HUDEP-2 (cell line): ENCODE measurements around the gene NR0B2.
"Not testable (repeated sequence)": the region's sequence is repeated elsewhere in the genome, so short reads cannot be mapped to it uniquely, and the experiment has no call there.

Experiments used
- DNase-seq, 76 experiments: peaks; one replicate each; lab custom pipeline; 2025; ENCODE audit not compliant: unreplicated experiment in 76 of 76; lab: John Stamatoyannopoulos, UW

NR0B2 gene, protein sequence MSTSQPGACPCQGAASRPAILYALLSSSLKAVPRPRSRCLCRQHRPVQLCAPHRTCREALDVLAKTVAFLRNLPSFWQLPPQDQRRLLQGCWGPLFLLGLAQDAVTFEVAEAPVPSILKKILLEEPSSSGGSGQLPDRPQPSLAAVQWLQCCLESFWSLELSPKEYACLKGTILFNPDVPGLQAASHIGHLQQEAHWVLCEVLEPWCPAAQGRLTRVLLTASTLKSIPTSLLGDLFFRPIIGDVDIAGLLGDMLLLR

DNA sequence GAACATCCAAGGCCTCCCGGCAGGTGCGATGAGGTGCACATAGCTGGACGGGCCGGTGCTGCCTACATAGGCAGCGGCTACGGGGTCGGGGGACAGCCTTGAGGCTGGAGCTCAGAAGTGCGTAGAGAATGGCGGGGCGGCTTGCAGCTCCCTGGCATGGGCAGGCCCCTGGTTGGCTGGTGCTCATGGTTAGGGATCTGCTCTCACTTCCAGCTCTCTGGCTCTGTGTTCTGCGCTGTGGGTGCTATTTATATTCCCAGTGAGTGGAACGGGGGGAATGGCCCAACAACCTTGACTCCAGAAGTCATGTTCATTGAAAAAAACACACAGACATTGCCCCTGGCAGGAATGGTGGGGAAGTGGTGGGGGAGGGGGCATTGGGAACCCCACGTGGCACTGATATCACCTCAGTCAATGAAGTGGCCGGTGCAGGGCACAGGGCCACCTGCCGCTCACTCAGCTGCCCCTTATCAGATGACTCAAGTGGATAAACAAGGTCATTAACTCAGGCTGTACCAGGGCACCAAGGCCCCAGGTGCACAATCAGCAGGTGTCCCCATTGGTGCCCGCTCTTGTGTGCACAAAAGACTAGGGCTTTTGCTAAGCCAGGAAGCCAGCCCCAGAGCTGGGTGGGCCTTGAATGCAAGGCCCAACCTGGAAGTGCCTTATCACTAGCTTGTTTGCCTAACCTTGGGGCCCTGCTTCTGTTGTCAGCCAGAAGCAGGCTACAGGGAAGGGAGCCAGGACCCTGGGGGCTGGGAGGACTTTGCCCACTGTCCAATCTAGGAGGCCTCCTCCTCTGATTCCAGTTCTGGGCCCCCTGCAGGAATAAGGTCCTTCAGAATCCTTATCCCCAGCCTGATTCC is at the start of gene NR0B2:
Gene NR0B2, minus strand, starts transcription at position 222 of the 866 bp plus-strand sequence. Its CDS starts 35 bp downstream, at position 187.
- DNase-seq = peak in 68 of 76 experiments; percentile 10 to 80 (median 58)

DNA sequence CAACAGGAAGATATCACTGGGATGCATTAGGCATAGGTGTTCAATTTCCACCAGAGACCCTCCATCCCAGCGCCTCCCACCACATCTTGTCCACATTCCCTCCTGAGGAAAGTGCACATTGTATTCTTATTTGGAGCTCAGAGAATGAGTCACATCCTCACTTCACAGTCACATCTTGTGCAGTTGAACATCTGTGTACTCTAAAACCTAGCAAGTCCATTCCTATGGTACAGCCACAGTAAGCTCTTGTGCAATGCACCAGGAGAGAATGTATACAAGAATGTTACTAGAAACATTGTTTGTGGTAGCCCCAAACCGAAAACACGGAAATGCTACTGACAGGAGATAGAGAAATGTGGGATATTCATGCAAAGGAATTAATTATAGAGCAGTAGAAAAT is 48.1 kb upstream of the NR0B2 start:
- no peak for DNase-seq

DNA sequence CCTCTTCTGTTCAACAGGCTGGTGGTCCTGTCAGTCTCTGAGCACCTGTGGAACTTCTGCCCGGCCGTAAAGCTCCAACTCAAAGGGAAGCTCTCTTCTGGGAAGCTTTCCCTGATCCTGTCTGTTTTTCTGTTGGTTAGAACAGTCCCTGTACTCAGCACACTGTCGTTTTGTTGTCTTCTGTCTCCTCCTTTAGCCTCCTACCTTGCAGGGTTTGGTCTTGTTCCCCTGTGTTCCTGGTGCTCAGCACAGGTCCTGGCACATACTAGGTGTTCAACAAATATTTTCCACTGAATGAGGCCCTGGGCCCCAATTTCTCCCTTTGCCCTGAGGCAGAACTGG is 46.8 kb upstream of the NR0B2 start:
- DNase-seq = no peak

DNA sequence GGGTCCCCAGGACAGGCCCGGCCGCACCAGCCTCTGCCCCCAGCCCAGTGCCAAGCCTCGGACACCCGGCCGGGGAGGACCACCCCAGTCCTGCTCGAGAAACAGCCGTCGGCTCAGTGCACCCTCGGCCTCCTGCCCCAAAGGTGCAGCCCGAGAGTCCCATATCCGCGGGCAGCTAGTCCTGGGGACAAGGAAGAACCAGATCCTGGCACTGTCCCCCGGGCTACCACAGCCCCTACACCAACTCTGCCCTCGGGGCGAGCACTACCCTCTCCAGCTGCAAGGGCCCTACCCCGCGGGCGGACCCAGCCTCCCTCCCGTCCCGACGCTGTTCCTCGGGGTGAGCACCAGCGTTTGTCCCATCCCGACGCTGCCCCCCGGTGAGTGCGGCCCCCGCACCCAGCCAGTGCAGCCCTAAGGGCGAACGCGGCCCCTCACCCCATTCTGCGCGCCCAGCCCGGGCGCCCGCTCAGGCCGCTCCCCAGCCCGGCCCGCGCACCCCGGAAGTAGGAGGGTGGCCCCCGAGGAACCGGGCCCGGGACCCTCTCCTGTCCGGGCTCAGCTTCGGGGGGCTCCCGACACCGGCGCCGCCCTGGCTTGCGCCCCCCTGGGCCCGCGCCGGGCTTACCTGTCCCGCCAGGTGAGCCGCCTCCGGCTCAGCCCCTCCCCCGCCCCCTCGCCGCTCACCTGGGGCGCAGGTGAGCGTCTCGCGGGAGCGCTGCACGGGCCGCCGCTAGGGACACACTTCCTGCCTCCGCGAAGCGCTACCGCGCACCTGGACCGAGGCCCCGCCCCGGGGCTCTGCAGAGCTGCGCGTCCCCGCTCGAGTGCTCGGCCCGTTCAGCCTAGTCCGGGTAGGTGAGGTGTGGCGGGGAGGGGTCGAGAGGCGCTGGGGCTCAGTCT is 46.2 kb upstream of the NR0B2 start, which contains the start of gene KDF1:
Gene KDF1, minus strand, starts transcription at position 747 of the 903 bp plus-strand sequence. CDS start 8,088 bp downstream, outside the sequence.
- DNase-seq = no peak

DNA sequence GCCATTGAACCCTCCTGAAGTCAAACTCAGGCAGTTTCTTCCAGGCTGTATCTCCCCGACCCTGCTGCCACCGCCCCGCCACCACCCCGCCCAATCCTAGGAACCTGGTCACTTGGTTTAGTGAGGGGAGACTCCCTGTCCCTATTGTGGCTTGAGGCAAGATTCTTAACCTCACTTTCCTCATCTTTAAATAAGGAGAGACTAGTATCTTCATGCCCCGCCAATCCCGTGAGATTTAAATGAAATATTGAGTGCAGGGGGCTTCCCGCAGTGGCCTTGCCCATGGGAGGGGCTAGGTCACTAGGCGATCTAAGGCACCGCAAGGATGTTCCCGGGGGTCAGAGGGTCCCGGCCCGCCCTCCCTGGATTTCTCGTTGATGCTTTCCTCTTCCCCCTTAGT is 45.5 kb upstream of the NR0B2 start:
- no peak for DNase-seq

DNA sequence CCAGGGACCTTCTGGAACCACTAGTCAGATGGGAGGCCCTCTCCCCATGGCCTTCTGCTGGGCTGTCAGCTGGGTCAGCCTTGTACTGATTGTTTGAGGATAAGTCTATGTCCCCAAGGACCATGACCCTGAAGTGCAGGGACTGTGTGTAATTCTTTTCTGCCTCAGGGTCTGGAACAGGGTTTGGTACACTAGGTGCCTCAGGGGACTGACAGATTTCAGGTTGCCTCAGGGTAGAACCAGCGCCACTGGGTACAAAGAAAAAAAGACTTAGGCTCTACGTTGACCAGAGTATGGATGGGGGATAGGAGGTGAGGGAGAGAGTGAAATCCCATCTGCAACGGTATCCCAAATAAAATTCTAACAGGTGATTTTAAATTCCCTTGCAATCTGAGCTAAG is 43.5 kb upstream of the NR0B2 start:
- no peak for DNase-seq

DNA sequence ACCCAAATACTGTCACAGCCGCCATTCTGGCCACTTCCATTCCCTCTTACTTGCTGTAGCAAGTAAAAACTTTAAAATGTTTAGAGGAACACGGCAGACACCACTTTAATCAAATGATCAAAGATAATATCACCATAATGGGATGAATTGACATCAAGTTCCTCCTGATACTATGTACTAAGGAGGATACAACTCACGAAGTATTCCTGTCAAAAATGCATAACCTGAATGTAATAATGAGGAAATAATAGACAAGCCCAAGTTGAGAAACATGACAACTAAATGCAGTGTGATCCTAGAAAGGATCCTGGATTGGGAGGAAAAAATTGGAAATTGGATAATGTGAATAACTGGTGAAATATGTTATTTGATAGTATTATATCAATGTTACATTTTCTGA is 42.5 kb upstream of the NR0B2 start:
- no peak for DNase-seq

DNA sequence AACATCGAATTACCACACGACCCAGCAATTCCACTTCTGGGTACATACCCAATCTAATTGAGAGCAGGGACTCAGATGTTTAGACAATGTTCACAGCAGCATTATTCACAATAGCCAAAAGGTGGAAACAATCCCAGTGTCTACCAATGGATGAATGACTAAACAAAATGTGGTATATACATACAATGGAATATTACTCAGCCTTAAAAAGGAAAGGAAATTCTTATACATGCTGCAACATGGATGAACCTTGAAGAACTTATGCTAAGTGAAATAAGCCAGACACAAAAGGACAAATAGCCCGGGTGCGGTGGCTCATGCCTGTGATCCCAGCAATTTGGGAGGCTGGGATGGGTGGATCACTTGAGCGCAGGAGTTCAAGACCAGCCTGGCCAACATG is 39.6 kb upstream of the NR0B2 start:
- DNase-seq = no peak

DNA sequence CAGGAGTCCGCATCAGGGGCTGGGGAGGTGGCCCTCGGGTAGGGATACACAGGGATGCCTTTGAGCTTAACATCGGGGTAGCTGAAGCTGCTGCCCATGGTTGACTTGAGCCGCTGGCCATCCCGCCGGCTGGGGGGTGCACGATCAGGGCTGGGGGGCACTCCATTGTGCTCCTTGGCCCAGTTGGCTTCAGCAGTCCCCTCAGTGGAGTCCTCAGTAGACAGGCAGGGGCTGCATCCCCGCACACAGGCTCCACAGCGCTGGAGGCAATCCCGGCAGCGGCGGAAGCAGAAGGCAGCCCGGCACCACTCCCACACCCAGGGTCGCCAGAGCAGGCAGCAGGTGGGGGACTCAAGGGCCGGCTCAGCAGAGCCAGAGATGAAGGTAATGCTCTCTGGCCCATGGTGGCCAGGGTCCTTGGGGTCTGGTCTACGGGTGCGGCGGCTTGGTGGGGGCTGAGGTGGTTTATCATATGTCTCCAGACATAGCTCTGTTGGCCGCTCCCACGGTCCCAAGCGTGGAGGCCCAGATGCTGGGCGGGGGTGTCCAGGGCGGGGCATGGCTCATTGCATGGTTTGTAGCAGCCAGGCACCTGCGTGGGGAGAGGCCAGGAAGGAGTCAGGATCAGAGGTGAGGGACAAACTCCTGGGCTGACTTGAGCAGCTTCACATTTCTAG is 38.2 kb upstream of the NR0B2 start:
- DNase-seq = peak in 20 of 76 experiments; percentile 5 to 37 (median 16)

DNA sequence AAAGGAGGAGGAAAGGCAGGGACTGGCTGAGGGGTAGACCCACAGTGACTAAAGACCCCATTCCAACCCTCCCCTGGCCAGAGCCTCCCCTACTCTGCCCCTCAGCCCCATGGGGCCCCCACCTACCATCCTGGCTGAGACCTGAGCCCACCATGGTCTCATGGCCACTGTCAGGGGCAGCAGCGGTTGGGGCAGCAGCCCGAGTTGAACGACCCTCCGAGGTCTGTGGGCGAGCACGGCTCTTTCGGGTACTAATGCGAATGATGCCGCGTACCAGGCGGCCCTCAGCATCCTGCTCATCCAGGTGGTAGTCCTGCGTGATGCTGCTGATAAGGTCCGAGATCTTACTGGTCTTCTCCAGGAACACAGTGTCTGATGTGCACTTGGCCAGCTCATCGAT is 37.4 kb upstream of the NR0B2 start:
- no peak for DNase-seq

DNA sequence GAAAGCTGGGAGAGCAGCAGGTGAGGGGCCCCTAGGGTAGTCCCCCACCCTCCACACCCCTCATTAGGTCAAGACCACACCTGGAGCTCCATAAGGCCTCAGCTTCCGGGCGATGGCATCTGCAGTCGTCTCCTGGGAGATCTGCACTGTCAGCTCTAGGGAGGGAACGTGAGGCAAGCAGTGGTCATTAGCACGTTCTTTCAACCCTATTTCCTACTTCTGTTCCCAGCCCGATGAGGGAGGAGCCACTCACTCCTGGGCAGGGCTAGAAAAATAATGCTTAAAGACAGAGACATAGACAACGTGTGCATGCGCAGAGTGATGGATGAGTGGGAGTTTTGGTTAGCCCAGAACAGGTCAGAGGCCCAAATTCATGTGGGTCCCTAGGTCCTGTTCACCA is 36.8 kb upstream of the NR0B2 start:
- no peak for DNase-seq

DNA sequence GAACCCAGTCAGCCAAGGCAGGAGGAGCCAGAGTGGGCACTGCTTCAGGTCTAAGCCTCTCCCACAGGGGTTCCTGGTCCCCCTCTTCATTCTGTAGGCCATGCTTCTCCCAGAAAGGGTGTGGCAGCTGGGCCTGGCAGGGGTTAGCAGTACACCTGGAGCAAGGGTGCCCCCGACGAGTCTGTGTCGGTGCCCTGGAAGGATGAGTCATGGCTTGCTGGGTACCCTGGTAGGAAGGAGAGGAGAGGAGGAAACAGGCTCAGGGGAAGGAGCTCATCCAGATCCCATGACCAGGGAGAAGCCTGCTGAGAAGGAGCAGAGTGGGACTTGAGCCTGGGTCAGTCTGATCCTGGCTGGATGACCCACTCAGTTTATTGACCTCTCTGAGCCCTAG is 36.1 kb upstream of the NR0B2 start:
- peak in 1 of 76 experiments; percentile 6 for DNase-seq

DNA sequence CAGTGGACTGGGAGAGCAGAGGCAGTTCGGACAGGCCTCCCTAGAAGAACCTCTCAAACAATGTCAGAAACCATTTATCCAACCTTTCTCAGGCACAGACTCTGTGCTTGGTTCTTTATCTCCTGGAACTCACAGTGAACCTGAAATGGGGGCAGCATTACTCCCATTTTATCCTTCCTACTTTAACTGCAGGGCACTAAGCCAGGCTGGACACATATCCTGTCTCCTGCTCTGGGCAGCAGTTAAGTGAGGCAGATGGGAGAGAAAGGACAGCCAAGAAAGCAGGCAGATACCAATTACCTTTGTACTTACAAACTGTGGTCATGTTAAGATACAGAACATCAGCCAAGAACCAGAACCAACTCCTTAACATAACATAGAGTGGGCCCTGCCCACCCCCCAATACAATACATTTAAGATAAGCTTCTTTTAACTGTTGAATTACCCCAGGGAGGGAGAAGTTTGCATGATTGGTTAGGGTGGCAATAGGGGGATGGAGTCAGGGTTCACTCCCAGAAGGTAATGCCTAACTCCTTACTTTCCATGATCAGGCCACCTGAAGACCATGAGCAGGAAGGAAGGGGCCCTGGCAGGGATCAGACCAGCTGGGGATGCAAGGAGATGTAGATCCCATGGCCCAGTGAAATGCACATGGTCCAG is 35.6 kb upstream of the NR0B2 start:
- DNase-seq = no peak

DNA sequence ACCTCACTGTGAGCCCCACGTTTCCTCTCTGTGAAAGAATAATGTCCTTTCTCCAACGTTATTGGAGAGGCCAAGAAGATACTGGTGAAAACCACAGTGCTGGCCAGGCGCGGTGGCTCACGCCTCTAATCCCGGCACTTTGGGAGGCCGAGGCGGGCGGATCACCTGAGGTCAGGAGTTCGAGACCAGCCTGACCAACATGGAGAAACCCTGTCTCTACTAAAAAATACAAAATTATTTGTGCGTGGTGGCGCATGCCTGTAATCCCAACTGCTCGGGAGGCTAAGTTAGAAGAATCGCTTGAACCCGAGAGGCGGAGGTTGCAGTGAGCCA is 34.9 kb upstream of the NR0B2 start:
- DNase-seq = not testable (repeated sequence)

DNA sequence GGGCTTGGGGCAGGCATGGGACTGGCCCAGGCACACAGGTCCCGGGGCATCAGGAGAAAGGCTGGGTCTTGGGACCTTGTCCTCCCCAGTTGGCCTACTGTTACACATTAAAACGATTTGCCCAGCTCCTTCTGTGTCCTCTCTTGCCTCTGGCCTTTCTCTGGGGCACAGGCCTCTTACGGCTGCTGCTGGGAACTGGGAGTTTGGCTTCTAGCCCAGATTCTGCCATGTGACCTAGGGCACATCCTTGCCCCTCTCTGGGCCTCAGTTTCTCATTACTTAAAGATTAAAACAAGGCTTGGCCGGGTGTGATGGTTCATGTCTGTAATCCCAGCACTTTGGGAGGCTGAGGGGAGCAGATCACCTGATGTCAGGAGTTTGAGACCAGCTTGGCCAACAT is 32.5 kb upstream of the NR0B2 start:
- DNase-seq = no peak

DNA sequence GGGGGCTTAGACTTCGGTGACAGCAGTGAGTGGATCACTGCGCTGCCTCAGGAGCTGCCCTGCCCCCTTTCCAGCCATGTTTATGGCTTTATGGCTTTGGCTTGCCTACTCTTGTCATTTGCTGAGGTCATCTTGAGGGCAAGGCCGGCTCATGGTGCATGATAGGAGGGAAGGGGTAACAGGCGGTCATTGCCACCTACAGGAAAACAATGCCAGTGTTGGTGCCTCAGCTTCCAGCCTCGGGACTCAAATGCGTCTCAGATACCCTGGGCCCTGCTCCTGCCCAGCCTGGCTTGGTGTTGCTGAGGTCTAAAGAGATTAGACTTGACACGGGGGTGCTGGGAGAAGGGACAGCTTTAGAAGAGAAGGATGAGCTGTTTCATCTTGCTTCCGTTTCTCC is 32.0 kb upstream of the NR0B2 start:
- no peak for DNase-seq

DNA sequence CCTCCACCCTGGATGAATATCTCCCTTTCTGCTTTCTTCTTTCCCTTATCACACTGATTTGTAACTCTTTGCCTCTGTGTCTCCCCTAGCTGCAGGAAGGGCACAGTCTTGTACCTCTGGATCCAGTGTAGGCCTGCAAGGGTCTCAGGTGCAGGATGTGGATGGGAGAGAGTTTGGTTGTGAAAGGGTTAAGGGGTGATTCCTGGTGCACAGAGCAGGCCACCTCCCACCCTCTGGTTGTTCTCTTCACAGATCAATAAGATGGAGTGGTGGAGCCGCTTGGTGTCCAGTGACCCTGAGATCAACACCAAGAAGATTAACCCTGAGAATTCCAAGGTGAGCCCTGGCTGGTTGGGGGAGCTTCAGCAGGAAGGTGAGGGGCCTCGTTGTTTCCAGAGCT is 31.4 kb upstream of the NR0B2 start:
- DNase-seq = no peak

DNA sequence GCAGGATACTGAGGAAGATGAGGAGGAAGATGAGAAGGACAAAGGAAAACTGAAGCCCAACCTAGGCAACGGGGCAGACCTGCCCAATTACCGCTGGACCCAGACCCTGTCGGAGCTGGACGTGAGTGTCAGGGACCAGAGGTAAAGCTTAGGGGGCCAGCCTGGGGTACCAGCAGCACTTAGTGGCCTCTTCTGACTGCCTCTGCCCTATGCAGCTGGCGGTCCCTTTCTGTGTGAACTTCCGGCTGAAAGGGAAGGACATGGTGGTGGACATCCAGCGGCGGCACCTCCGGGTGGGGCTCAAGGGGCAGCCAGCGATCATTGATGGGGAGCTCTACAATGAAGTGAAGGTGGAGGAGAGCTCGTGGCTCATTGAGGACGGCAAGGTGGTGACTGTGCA is 28.9 kb upstream of the NR0B2 start:
- no peak for DNase-seq

DNA sequence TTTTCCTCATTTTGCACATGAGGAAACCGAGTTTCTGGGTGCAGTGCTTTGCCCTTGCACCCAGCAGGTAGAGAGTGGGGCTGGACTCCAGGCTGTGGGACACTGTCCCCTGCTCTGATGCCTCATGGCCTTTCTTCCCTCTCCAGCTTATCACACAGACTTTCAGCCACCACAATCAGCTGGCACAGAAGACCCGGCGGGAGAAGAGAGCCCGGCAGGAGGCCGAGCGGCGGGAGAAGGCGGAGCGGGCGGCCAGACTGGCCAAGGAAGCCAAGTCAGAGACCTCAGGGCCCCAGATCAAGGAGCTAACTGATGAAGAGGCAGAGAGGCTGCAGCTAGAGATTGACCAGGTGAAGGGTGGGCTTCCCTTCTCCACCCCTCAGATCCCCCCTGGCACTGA is 27.5 kb upstream of the NR0B2 start:
- no peak for DNase-seq

DNA sequence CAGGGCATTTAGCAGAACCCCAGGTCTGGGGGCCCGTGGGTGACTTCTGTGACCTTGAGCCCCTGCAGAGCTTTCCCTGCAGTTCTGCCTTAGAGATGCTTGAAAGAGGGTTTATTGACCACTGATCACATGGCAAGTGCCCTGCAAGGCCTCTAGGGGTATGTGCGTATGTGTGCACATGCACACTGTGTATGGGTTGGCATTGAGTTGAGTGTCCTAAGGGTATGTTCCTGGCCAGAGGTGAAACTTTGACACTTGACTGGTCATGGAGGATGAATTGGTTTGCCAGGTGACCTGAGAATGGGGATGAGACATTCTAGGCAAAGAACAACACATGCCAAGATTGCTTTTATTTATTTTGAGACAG is 24.9 kb upstream of the NR0B2 start:
- DNase-seq = no peak
